OCI-LY1 (cell line): Measurements from ENCODE around the gene ODAD2.

Experiments used
- H2AFZ ChIP-seq: fragments of 200-600 bp; sonication (generic), shearing (Covaris generic); 2 replicates; pipeline ENCODE4 v1.6.0; 2014; ENCODE audit warnings: antibody characterized with exemption, mild to moderate bottlenecking, low read length
- H3F3A ChIP-seq: fragments of 200-600 bp; sonication (generic), shearing (Covaris generic); 2 replicates; pipeline ENCODE4 v1.6.0; 2014; ENCODE audit warnings: mild to moderate bottlenecking, antibody characterized with exemption, low read length, moderate library complexity; ENCODE audit not compliant: insufficient read depth
- H3K27ac ChIP-seq: fragments of 200-600 bp; sonication (generic); 2 replicates; pipeline ENCODE4 v1.5.1; 2014; ENCODE audit warnings: low read length, mixed run types, mild to moderate bottlenecking, low read depth; ENCODE audit not compliant: poor library complexity, severe bottlenecking
- H3K27me3 ChIP-seq: fragments of 200-600 bp; sonication (generic); 2 replicates; pipeline ENCODE4 v1.6.0; 2014; ENCODE audit warnings: antibody characterized with exemption, mild to moderate bottlenecking, low read length, moderate library complexity; ENCODE audit not compliant: insufficient read depth
- H3K36me3 ChIP-seq: fragments of 200-600 bp; sonication (generic); 2 replicates; pipeline ENCODE4 v1.6.1; 2014; ENCODE audit warnings: mild to moderate bottlenecking, antibody characterized with exemption, low read length, moderate library complexity, mixed read lengths; ENCODE audit not compliant: insufficient read depth
- H3K4me1 ChIP-seq: fragments of 200-600 bp; sonication (generic); 2 replicates; pipeline ENCODE4 v1.5.1; 2014; ENCODE audit warnings: mild to moderate bottlenecking, low read length, moderate library complexity; ENCODE audit not compliant: insufficient read depth, severe bottlenecking
- H3K4me2 ChIP-seq: fragments of 200-600 bp; sonication (generic), shearing (Covaris generic); 2 replicates; pipeline ENCODE4 v1.6.1; 2014; ENCODE audit warnings: low read length
- H3K4me3 ChIP-seq: fragments of 200-600 bp; sonication (generic); 2 replicates; pipeline ENCODE4 v1.5.1; 2014; ENCODE audit warnings: low read length, low read depth, mild to moderate bottlenecking, mixed read lengths; ENCODE audit not compliant: poor library complexity, severe bottlenecking
- H3K79me2 ChIP-seq: fragments of 200-600 bp; shearing (Covaris generic); 2 replicates; pipeline ENCODE4 v1.6.1; 2016; ENCODE audit warnings: mixed run types, low read length, mixed read lengths; ENCODE audit not compliant: insufficient read depth
- H3K9ac ChIP-seq: fragments of 200-600 bp; sonication (generic), shearing (Covaris generic); 2 replicates; pipeline ENCODE4 v1.6.1; 2014; ENCODE audit warnings: mild to moderate bottlenecking, low read length, mixed read lengths
- H3K9me2 ChIP-seq: fragments of 200-600 bp; sonication (generic), shearing (Covaris generic); 2 replicates; pipeline ENCODE4 v1.6.1; 2014; ENCODE audit warnings: low read depth, mild to moderate bottlenecking, low read length, mixed read lengths
- H3K9me3 ChIP-seq: fragments of 200-600 bp; shearing (Covaris generic); 2 replicates; pipeline ENCODE4 v1.6.1; 2014; ENCODE audit warnings: low read length, mixed read lengths
- H4K20me1 ChIP-seq: fragments of 200-600 bp; sonication (generic), shearing (Covaris generic); 2 replicates; pipeline ENCODE4 v1.6.0; 2016; ENCODE audit warnings: mild to moderate bottlenecking, low read length; ENCODE audit not compliant: insufficient read depth
- CTCF ChIP-seq: fragments of 200-600 bp; sonication (generic), shearing (Covaris generic); IDR thresholded peaks from 2 replicates; pipeline ENCODE4 v1.5.1; 2017; ENCODE audit warnings: mild to moderate bottlenecking, antibody characterized with exemption, low read length, moderate library complexity, mixed read lengths
- EZH2 ChIP-seq: fragments of 200-600 bp; sonication (generic), shearing (Covaris generic); IDR thresholded peaks from 2 replicates; pipeline ENCODE4 v1.8.0; 2017; ENCODE audit warnings: borderline replicate concordance, mixed run types, mild to moderate bottlenecking, antibody characterized with exemption, low read length, moderate library complexity, mixed read lengths

The ODAD2 gene

GRCh38 chr10:27893358-27893954 lies 105.4 kb downstream of the ODAD2 start:
- no peak overlapping the region for H3K9ac ChIP-seq

GRCh38 chr10:27890971-27891370 lies 107.9 kb downstream of the ODAD2 start:
- Histone ChIP-seq H3K79me2 (no peaks in the 10 kb centered on the region), H2AFZ (no peak overlapping the region), H3K27me3 (no peaks in the 10 kb centered on the region), H3K36me3 (no peaks in the 10 kb centered on the region), H4K20me1 (no peaks in the 10 kb centered on the region), H3K27ac (no peak overlapping the region), H3K4me1 (no peaks in the 10 kb centered on the region), H3K9ac (no peak overlapping the region), H3F3A (no peaks in the 10 kb centered on the region), H3K9me2 (no peaks in the 10 kb centered on the region), H3K4me2 (no peak overlapping the region), H3K4me3 (no peak overlapping the region), H3K9me3 (no peaks in the 10 kb centered on the region)
- TF ChIP-seq EZH2 = no peak
- no peak for TF ChIP-seq CTCF

More at GRCh38 chr10:27893358-27893954, 105.4 kb downstream of the ODAD2 start:
- H3K27me3 ChIP-seq = no peaks in the 10 kb centered on the region
- no peaks in the 10 kb centered on the region for H3K4me1 ChIP-seq
- no peak overlapping the region for H3K27ac ChIP-seq
- no peaks in the 10 kb centered on the region for H3F3A ChIP-seq
- H3K36me3 ChIP-seq = no peaks in the 10 kb centered on the region
- no peaks in the 10 kb centered on the region for H3K9me2 ChIP-seq
- no peak for TF ChIP-seq EZH2
- TF ChIP-seq CTCF = no peak
- no peaks in the 10 kb centered on the region for H4K20me1 ChIP-seq
- no peaks in the 10 kb centered on the region for H3K9me3 ChIP-seq
- H2AFZ ChIP-seq = no peak overlapping the region
- H3K79me2 ChIP-seq = no peaks in the 10 kb centered on the region
- H3K4me3 ChIP-seq = no peak overlapping the region
- no peak overlapping the region for H3K4me2 ChIP-seq

DNA sequence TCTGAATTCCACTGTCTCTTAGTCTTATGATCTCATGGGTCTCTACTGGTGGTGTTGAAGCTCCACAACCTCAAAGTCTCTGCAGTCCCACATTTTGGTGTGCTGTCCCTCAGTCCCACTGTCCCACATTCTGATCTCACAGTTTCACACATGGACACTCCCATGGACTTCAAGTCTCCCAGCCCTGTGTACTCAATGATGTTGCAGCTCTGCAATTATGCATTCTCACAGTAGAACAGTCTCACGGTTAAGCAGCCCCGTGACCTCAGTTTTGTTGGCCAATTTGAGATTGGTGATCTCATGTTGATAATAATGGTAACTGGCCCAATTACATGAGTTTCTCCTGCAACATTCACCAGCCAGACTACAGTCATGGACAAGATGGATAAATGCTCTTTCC lies 109.4 kb downstream of the ODAD2 start:
- H3K9ac ChIP-seq = no peak overlapping the region
- TF ChIP-seq CTCF (no peak), EZH2 (no peak)
- H3K79me2 ChIP-seq = no peaks in the 10 kb centered on the region
- no peaks in the 10 kb centered on the region for H3K36me3 ChIP-seq
- no peaks in the 10 kb centered on the region for H3K9me3 ChIP-seq
- no peak overlapping the region for H3K4me2 ChIP-seq
- H3K27ac ChIP-seq = no peak overlapping the region
- no peaks in the 10 kb centered on the region for H4K20me1 ChIP-seq
- no peaks in the 10 kb centered on the region for H3K4me1 ChIP-seq
- no peaks in the 10 kb centered on the region for H3F3A ChIP-seq
- H2AFZ ChIP-seq = no peak overlapping the region
- H3K27me3 ChIP-seq = no peaks in the 10 kb centered on the region
- H3K4me3 ChIP-seq = no peak overlapping the region
- H3K9me2 ChIP-seq = no peaks in the 10 kb centered on the region
